Measurements from ENCODE around the gene COPS9. TPM values are rescaled to one million over a fixed set of nuclear protein-coding genes. Genes with fewer than 3 reads are reported as not detected.

Gene COPS9
- total RNA-seq, 1 experiment from 2014 or later = 202 TPM

GRCh38 chr2:240183006-240183874 lies 47.1 kb upstream of the COPS9 start:
- Histone ChIP-seq H3K79me2 (ENCODE audit: low read depth) (no peaks in the 10 kb centered on the region), H3K9me2 (ENCODE audit: insufficient read depth) (no peaks in the 10 kb centered on the region), H3K4me1 (replicated peaks; ENCODE audit: insufficient read depth) (no peaks in the 10 kb centered on the region), H3K9me3 (ENCODE audit: insufficient read depth, low read depth) (0 out of 2 replicates have a peak, but pooled peaks cover 5% of the 10 kb centered on the region), H3F3A (ENCODE audit: insufficient read depth, low read depth) (no peaks in the 10 kb centered on the region), H3K36me3 (ENCODE audit: low read depth) (no peaks in the 10 kb centered on the region), H2AFZ (no peak overlapping the region), H4K20me1 (ENCODE audit: insufficient read depth) (no peaks in the 10 kb centered on the region), H3K27ac (no peak overlapping the region), H3K4me3 (no peak overlapping the region), H3K27me3 (ENCODE audit: insufficient read depth, low read depth) (peaks cover 98% of the 10 kb centered on the region), H3K4me2 (no peak overlapping the region)
- no peak for DNase-seq
- intact Hi-C loops (cut with micrococcal nuclease; ENCODE audit: unreplicated experiment) = no loop called here
- no TSS peak for BruUV-seq (replicated peaks)
- ChIA-PET CTCF (no interaction called here), POLR2A (ENCODE audit: unreplicated experiment) (no interaction called here)
- TF ChIP-seq EZH2 (IDR thresholded peaks at IDR 0.05; ENCODE audit: low read depth) (no peak), CTCF (conservative IDR thresholded peaks at IDR 0.05) (no peak)

GRCh38 chr2:240182476-240182875 lies 46.4 kb upstream of the COPS9 start:
- H3K27ac ChIP-seq = no peak overlapping the region
- DNase-seq = no peak
- intact Hi-C loops (cut with micrococcal nuclease; ENCODE audit: unreplicated experiment) = no loop called here
- no TSS peak for BruUV-seq (replicated peaks)
- ChIA-PET CTCF (no interaction called here), POLR2A (ENCODE audit: unreplicated experiment) (no interaction called here)
- no peaks in the 10 kb centered on the region for H3K36me3 ChIP-seq (ENCODE audit: low read depth)
- no peak for TF ChIP-seq CTCF (conservative IDR thresholded peaks at IDR 0.05)
- no peak for TF ChIP-seq EZH2 (IDR thresholded peaks at IDR 0.05; ENCODE audit: low read depth)
- no peaks in the 10 kb centered on the region for H3K4me1 ChIP-seq (replicated peaks; ENCODE audit: insufficient read depth)
- no peak overlapping the region for H3K4me3 ChIP-seq
- H2AFZ ChIP-seq = no peak overlapping the region
- peaks cover 98% of the 10 kb centered on the region for H3K27me3 ChIP-seq (ENCODE audit: insufficient read depth, low read depth)
- no peaks in the 10 kb centered on the region for H3K79me2 ChIP-seq (ENCODE audit: low read depth)
- H3K4me2 ChIP-seq = no peak overlapping the region
- H4K20me1 ChIP-seq (ENCODE audit: insufficient read depth) = no peaks in the 10 kb centered on the region
- no peaks in the 10 kb centered on the region for H3F3A ChIP-seq (ENCODE audit: insufficient read depth, low read depth)
- no peaks in the 10 kb centered on the region for H3K9me2 ChIP-seq (ENCODE audit: insufficient read depth)
- no peaks in the 10 kb centered on the region for H3K9me3 ChIP-seq (ENCODE audit: insufficient read depth, low read depth)

- H4K20me1 ChIP-seq (ENCODE audit: insufficient read depth) = no peaks in the 10 kb centered on the region
- H2AFZ ChIP-seq = no peak overlapping the region
- no TSS peak for BruUV-seq (replicated peaks)
- ChIA-PET CTCF (no interaction called here), POLR2A (ENCODE audit: unreplicated experiment) (no interaction called here)
- H3K27me3 ChIP-seq (ENCODE audit: insufficient read depth, low read depth) = peaks cover 98% of the 10 kb centered on the region
- H3K36me3 ChIP-seq (ENCODE audit: low read depth) = no peaks in the 10 kb centered on the region
- no peaks in the 10 kb centered on the region for H3F3A ChIP-seq (ENCODE audit: insufficient read depth, low read depth)
- H3K4me2 ChIP-seq = no peak overlapping the region
- H3K9me3 ChIP-seq (ENCODE audit: insufficient read depth, low read depth) = no peaks in the 10 kb centered on the region
- no peaks in the 10 kb centered on the region for H3K9me2 ChIP-seq (ENCODE audit: insufficient read depth)
- intact Hi-C loops (cut with micrococcal nuclease; ENCODE audit: unreplicated experiment) = no loop called here
- no peak overlapping the region for H3K27ac ChIP-seq
- H3K79me2 ChIP-seq (ENCODE audit: low read depth) = no peaks in the 10 kb centered on the region
- H3K4me3 ChIP-seq = no peak overlapping the region
- TF ChIP-seq CTCF (conservative IDR thresholded peaks at IDR 0.05) = no peak
- TF ChIP-seq EZH2 (IDR thresholded peaks at IDR 0.05; ENCODE audit: low read depth) = no peak
- H3K4me1 ChIP-seq (replicated peaks; ENCODE audit: insufficient read depth) = no peaks in the 10 kb centered on the region
- no peak for DNase-seq
Measured at GRCh38 chr2:240182001-240182400, 45.9 kb upstream of the COPS9 start.
